Astrocyte (in vitro differentiated cells and primary cell): ENCODE results near the gene TAGLN. TPM values are rescaled to one million over a fixed set of nuclear protein-coding genes. Genes with fewer than 3 reads are reported as not detected.

Experiments
- DNase-seq: peaks from one replicate; pipeline ENCODE4 v3.0.0-alpha.2; 2010; ENCODE audit warnings: low read depth
- FAIRE-seq: peaks from 2 replicates; lab custom pipeline; 2011; peaks lifted over from hg19 to GRCh38; lab: Jason Lieb, UNC
- H2AFZ ChIP-seq: 2 replicates; pipeline ENCODE4 v1.6.0; 2012; ENCODE audit warnings: low read depth, low read length, inconsistent platforms
- H3K27ac ChIP-seq: 2 replicates; pipeline ENCODE4 v1.5.1; 2011; ENCODE audit warnings: low read depth, low read length, inconsistent platforms
- H3K27me3 ChIP-seq: 2 replicates; pipeline ENCODE4 v1.6.0; 2011; ENCODE audit warnings: low read length, inconsistent platforms; ENCODE audit not compliant: insufficient read depth
- H3K36me3 ChIP-seq: 2 replicates; pipeline ENCODE4 v1.5.1; 2011; ENCODE audit warnings: low read length, inconsistent platforms; ENCODE audit not compliant: insufficient read depth
- H3K4me1 ChIP-seq: 2 replicates; pipeline ENCODE4 v1.5.1; 2011; ENCODE audit warnings: low read length, inconsistent platforms; ENCODE audit not compliant: insufficient read depth
- H3K4me2 ChIP-seq: 2 replicates; pipeline ENCODE4 v1.6.0; 2012; ENCODE audit warnings: low read length, inconsistent platforms
- H3K4me3 ChIP-seq: 2 replicates; pipeline ENCODE4 v1.5.1; 2011; ENCODE audit warnings: low read depth, mild to moderate bottlenecking, low read length, inconsistent platforms; ENCODE audit not compliant: insufficient read depth
- H3K79me2 ChIP-seq: 2 replicates; pipeline ENCODE4 v1.6.0; 2012; ENCODE audit warnings: mild to moderate bottlenecking, low read length, inconsistent platforms; ENCODE audit not compliant: insufficient read depth
- H3K9ac ChIP-seq: 2 replicates; pipeline ENCODE4 v1.6.0; 2012; ENCODE audit warnings: mild to moderate bottlenecking, low read length, inconsistent platforms
- H3K9me3 ChIP-seq: 2 replicates; pipeline ENCODE4 v1.5.1; 2012; ENCODE audit warnings: low read depth, mild to moderate bottlenecking, low read length, inconsistent platforms; ENCODE audit not compliant: insufficient read depth
- H4K20me1 ChIP-seq: 2 replicates; pipeline ENCODE4 v1.6.0; 2012; ENCODE audit warnings: low read length, inconsistent platforms; ENCODE audit not compliant: insufficient read depth
- H3K27ac Mint-ChIP-seq: one replicate; pipeline ENCODE4 v1.8.0; 2021; ENCODE audit warnings: mild to moderate bottlenecking, mixed read lengths; ENCODE audit not compliant: unreplicated experiment
- H3K27me3 Mint-ChIP-seq: one replicate; pipeline ENCODE4 v1.8.0; 2021; ENCODE audit warnings: low read depth, mixed read lengths; ENCODE audit not compliant: unreplicated experiment
- H3K36me3 Mint-ChIP-seq: one replicate; pipeline ENCODE4 v1.8.0; 2021; ENCODE audit warnings: low read depth, mixed read lengths; ENCODE audit not compliant: unreplicated experiment
- H3K4me1 Mint-ChIP-seq: one replicate; pipeline ENCODE4 v1.8.0; 2021; ENCODE audit warnings: low read depth, mixed read lengths; ENCODE audit not compliant: unreplicated experiment
- H3K4me3 Mint-ChIP-seq: one replicate; pipeline ENCODE4 v1.8.0; 2021; ENCODE audit warnings: mild to moderate bottlenecking, moderate library complexity, mixed read lengths; ENCODE audit not compliant: unreplicated experiment
- H3K9me3 Mint-ChIP-seq: one replicate; pipeline ENCODE4 v1.8.0; 2021; ENCODE audit warnings: mild to moderate bottlenecking, mixed read lengths; ENCODE audit not compliant: unreplicated experiment
- EZH2 ChIP-seq: IDR thresholded peaks from 2 replicates; pipeline ENCODE4 v1.6.1; 2012; ENCODE audit warnings: mild to moderate bottlenecking, low read length, inconsistent platforms; ENCODE audit not compliant: insufficient read depth
- total RNA-seq: library from RNA; stranded (reverse); gene quantifications from 2 replicates; pipeline ENCODE4 v1.2.1, GENCODE V29; 2021
- TF ChIP-seq, protein P1 (sequence below): IDR thresholded peaks from 2 replicates; pipeline ENCODE4 v1.5.1; 2011; ENCODE audit warnings: low read depth, mild to moderate bottlenecking, inconsistent platforms, low read length, moderate library complexity; ENCODE audit not compliant: insufficient read depth

TAGLN gene
- total RNA-seq, 1 donor from 2014 or later, result 4,004 TPM

DNA sequence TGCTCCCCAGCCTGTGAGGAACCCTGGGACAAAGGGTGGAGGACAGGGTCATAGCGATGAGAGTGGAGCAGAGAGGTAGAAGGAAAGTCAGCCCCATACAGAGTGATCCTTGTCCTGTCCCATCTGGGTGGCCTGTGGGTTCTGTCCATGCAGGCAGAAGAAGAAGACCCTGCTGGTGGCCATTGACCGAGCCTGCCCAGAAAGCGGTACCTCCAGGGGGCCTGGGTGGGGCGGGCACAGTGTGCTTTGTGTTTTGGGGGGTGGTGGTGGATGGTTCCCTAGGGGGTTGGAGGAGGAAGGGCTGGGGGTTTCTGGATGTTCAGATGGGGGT, 12.8 kb upstream of the TAGLN start:
- no peak overlapping the region for H3K9ac ChIP-seq
- peaks cover 20% of the 10 kb centered on the region for H3K36me3 ChIP-seq
- no peak overlapping the region for H3K27ac ChIP-seq
- Mint-ChIP-seq H3K27ac (no peak overlapping the region), H3K27me3 (no peaks in the 10 kb centered on the region), H3K9me3 (no peaks in the 10 kb centered on the region), H3K36me3 (peaks cover 33% of the 10 kb centered on the region), H3K4me1 (peaks cover 3% of the 10 kb centered on the region), H3K4me3 (no peak overlapping the region)
- H3K4me1 ChIP-seq, result no peaks in the 10 kb centered on the region
- H3K4me3 ChIP-seq, result no peak overlapping the region
- no peaks in the 10 kb centered on the region for H3K79me2 ChIP-seq
- no peak overlapping the region for H3K4me2 ChIP-seq
- FAIRE-seq (no peak), DNase-seq (no peak)
- H3K9me3 ChIP-seq, result no peaks in the 10 kb centered on the region
- no peak overlapping the region for H2AFZ ChIP-seq
- H3K27me3 ChIP-seq, result no peaks in the 10 kb centered on the region
- no peak for TF ChIP-seq EZH2
- TF ChIP-seq, protein P1, sequence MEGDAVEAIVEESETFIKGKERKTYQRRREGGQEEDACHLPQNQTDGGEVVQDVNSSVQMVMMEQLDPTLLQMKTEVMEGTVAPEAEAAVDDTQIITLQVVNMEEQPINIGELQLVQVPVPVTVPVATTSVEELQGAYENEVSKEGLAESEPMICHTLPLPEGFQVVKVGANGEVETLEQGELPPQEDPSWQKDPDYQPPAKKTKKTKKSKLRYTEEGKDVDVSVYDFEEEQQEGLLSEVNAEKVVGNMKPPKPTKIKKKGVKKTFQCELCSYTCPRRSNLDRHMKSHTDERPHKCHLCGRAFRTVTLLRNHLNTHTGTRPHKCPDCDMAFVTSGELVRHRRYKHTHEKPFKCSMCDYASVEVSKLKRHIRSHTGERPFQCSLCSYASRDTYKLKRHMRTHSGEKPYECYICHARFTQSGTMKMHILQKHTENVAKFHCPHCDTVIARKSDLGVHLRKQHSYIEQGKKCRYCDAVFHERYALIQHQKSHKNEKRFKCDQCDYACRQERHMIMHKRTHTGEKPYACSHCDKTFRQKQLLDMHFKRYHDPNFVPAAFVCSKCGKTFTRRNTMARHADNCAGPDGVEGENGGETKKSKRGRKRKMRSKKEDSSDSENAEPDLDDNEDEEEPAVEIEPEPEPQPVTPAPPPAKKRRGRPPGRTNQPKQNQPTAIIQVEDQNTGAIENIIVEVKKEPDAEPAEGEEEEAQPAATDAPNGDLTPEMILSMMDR, result no peak
- H4K20me1 ChIP-seq, result no peaks in the 10 kb centered on the region

DNA sequence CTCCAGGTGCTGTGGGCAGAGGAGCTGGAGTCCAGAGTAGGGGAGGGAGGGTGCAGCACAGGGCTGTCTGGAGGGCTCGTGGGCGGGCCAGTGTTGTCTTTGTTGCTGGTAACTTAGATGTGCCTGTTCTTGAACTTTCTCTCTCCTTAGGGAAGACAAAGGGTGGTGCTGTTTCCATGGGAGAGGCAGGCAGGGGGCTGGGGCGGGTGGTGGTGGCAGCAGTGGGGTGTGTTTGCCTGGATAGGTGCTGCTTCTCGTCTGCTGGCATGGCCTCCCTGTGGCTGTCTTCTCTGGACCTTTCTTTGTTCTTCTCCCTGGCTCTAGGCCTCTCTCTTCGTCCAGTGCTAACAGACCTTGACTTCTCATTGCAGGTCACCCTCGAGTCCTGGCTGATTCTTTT, 12.2 kb upstream of the TAGLN start:
- FAIRE-seq (no peak), DNase-seq (no peak)
- H3K36me3 Mint-ChIP-seq, result peaks cover 34% of the 10 kb centered on the region
- no peaks in the 10 kb centered on the region for H3K9me3 ChIP-seq
- no peaks in the 10 kb centered on the region for H4K20me1 ChIP-seq
- H3K4me2 ChIP-seq, result no peak overlapping the region
- peak overlapping the region; percentile 41 for H3K27ac Mint-ChIP-seq
- no peaks in the 10 kb centered on the region for H3K27me3 Mint-ChIP-seq
- H3K9me3 Mint-ChIP-seq, result no peaks in the 10 kb centered on the region
- H3K36me3 ChIP-seq, result peaks cover 18% of the 10 kb centered on the region
- no peak overlapping the region for H3K9ac ChIP-seq
- H3K4me1 Mint-ChIP-seq, result peaks cover 3% of the 10 kb centered on the region
- peak overlapping the region; percentile 20 for H3K4me3 Mint-ChIP-seq
- no peak overlapping the region for H2AFZ ChIP-seq
- H3K79me2 ChIP-seq, result no peaks in the 10 kb centered on the region
- no peak for TF ChIP-seq EZH2
- TF ChIP-seq, protein P1, result no peak
- H3K4me3 ChIP-seq, result no peak overlapping the region
- no peak overlapping the region for H3K27ac ChIP-seq
- no peaks in the 10 kb centered on the region for H3K4me1 ChIP-seq
- no peaks in the 10 kb centered on the region for H3K27me3 ChIP-seq

DNA sequence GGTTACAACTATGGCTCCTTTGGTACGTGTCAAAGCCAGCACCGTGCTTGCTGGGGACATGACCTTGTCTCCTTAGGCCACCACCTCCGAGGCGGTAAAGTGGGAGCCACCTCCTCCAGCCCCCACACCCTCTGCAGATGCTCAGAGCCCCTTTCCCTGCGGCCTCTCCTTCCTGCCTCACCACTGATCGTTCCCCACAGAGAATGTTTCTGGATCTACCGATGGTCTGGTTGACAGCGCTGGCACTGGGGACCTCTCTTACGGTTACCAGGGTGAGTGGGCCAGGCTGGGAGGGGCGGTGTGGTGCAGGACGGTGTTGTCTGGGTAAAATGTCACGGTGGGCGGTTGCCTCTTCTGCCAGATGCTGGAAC, 11.8 kb upstream of the TAGLN start:
- Mint-ChIP-seq H3K36me3 (peaks cover 34% of the 10 kb centered on the region), H3K4me1 (peaks cover 3% of the 10 kb centered on the region), H3K9me3 (no peaks in the 10 kb centered on the region), H3K4me3 (peak overlapping the region; percentile 20), H3K27ac (peak overlapping the region; percentile 41), H3K27me3 (no peaks in the 10 kb centered on the region)
- Histone ChIP-seq H3K4me2 (no peak overlapping the region), H3K36me3 (peaks cover 14% of the 10 kb centered on the region), H3K27me3 (no peaks in the 10 kb centered on the region), H3K79me2 (no peaks in the 10 kb centered on the region), H4K20me1 (no peaks in the 10 kb centered on the region), H3K4me3 (no peak overlapping the region), H3K4me1 (no peaks in the 10 kb centered on the region), H3K9me3 (no peaks in the 10 kb centered on the region), H2AFZ (no peak overlapping the region), H3K9ac (no peak overlapping the region), H3K27ac (no peak overlapping the region)
- no peak for FAIRE-seq
- no peak for TF ChIP-seq EZH2
- TF ChIP-seq, protein P1, result no peak
- no peak for DNase-seq
